GM19372 (cell line): ENCODE measurements around the gene ACAD9.
"Not testable (repeated sequence)": the region's sequence is repeated elsewhere in the genome, so short reads cannot be mapped to it uniquely, and the experiment has no call there.

Experiments used
- ATAC-seq: cut with Tn5 transposase; IDR thresholded peaks from one replicate; pipeline ENCODE4 v1.9.1; 2021; ENCODE audit warnings: mild to moderate bottlenecking, low read depth, moderate library complexity; ENCODE audit not compliant: unreplicated experiment

ACAD9 gene

GRCh38 chr3:128879125-128879969 is at the start of gene ACAD9:
TSS of gene ACAD9 (plus strand) at chr3:128879620. CDS start at chr3:128879692, 72 bp downstream.
- peak; percentile 97 for ATAC-seq

- not testable (repeated sequence) for ATAC-seq
Measured at GRCh38 chr3:128829925-128830625, 49.3 kb upstream of the ACAD9 start.

- ATAC-seq = not testable (repeated sequence)
Measured at GRCh38 chr3:128830762-128831161, 48.7 kb upstream of the ACAD9 start.

GRCh38 chr3:128832979-128833378 is 46.4 kb upstream of the ACAD9 start:
- ATAC-seq = not testable (repeated sequence)

- ATAC-seq = no peak
Measured at GRCh38 chr3:128835096-128835495, 44.3 kb upstream of the ACAD9 start.

GRCh38 chr3:128841926-128842920 is 37.2 kb upstream of the ACAD9 start:
- no peak for ATAC-seq

GRCh38 chr3:128844502-128844901 is 34.9 kb upstream of the ACAD9 start:
- ATAC-seq = no peak

DNA sequence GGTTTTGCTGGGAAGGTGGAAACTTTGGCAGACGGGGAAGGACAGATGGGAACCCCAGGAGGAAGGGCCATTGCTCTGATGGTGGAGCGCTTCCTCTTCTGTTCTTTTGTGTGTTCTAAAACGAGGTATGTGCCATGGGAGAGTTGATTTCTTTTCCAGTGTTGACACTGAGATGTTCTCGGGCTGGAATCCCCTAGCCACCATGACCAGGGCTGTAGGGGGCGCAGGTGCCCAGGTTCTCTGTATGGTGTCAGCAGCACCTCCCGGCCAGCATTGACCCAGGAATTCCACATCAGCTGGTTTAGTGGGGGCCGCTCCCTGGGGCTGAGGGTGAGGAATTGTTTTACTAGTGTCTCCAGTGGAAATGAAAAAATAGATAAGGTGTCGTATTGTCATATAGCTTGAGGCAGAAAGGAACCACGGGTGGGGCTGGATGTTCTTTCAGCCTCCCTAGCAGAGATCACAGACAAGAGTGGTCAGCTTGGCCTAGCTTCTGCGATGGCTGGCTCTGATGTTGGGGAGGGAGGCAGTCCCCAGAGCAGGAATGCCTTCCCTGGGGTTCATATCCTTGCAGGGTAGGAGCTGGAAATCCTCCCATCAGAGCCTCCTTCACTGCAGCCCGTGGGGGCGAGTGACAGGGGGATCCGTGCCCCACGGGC is 34.2 kb upstream of the ACAD9 start:
- no peak for ATAC-seq

- ATAC-seq = peak; percentile 73
Measured at GRCh38 chr3:128845778-128846485, 33.5 kb upstream of the ACAD9 start.

DNA sequence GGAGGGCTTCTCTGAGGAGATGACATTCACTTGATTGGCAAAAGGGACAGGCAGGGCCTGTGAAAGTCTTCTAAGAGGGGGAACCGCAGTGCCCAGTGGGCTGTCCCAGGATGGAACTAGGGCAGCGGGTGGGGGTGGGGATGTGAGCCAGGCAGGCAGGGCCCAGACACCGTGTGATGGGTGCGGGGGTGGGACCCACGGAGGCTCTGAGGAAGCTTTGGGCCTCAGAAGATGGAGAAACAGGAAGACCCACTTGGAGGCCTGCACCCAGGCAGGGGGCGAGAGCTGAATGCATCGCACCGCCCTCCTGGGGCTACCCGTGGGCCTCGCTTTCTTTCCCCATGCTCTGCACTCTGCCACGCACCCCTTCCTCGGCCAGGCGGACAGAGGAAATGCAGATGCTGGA is 32.9 kb upstream of the ACAD9 start:
- ATAC-seq = no peak

DNA sequence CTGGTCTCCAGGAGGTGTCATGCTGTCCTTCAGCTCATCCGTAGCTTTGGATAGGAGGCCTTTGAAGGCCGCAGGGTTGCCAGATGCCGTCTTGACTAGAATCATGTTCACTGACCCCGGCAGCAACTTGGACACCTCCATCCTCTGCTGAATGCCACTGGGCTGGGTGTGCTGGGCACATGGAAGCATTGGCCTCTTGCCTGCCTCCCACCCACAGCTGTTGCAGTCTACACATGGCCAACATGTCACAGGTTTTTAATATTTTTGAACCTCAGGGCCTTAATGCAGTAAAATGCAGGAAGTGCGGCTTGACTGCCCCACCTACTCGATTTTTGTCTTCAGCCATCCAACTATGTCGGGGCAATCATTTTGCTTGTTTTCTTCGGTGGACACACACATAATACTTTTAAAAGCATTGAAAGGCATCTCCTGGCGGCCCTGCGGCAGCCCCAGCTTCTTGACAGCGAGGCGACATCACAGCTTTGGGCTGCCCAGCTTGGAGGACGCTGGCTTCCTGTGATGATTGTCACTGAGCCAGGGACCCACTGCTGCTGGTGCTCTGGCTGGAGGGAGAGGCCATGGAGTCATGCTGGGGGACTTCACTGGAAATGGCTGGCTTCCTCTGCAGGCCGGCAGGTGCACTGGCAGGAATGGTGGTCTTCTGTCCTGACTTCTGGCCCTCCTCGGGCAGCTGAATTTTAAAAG is 31.6 kb upstream of the ACAD9 start:
- no peak for ATAC-seq

DNA sequence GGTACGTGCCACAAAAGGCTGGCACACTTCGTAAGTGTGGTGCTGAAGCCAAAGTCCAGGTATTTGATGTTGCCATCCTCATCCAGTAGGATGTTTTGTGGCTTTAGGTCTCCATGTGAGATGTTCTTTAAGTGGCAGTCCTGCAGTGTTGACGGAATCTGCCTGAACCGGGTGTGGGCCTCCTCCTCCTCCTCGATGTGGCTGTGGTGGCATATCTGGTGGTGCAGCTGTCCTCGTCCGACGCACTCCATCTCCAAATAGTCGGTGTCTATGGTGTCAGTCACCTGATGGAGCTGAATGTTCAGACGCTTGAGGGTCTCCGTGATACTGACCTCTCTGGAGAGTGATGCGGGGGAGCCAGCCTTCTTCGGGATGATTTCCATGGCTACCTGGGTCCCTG is 30.5 kb upstream of the ACAD9 start:
- no peak for ATAC-seq

DNA sequence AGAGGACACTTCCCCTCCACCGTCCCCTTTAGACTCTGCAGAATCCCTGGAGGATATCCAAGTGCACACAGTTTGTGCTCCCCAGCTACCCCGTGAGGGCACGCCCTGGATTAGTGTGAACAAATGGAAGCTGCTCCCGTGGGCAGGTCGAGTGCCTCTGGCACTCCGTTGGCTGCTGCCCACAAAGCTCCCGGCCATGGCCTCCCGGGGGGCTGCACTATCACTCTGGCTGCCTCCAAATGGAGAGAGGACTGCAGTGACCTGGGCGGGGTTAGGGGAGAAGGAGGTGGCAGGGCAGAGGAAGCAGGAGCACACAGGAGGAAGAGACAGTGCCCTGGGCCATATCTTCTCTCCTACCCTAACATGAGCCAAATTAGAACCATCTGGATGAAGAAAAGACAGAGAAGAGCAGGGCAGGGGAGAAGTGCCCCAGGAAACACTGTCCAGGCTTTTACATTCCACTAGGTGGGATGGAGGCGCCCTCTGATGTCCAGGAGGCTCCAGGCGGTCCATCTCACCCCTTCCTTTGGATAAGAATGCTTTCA is 29.4 kb upstream of the ACAD9 start:
- ATAC-seq = no peak

DNA sequence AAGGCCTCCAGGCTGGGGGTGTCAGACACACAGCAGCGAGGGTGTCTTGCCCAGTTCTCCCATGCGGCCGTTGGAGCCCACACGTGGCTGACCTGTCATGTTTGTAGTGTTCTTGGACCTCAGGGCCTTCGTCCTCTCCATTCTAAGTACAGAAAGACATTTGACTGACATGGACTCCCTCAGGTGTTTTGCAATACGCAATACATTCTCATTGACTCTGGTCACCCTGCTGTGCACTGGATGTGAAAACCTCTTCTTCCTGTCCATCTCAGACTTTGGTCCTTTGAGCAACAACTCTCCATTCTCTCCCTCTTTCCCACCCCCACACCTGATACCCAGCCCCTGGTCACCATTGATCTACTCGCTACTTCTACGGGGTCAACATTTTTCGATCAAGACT is 28.9 kb upstream of the ACAD9 start:
- ATAC-seq = no peak

GRCh38 chr3:128851601-128852000 is 27.8 kb upstream of the ACAD9 start:
- ATAC-seq = no peak

GRCh38 chr3:128853826-128854225 is 25.6 kb upstream of the ACAD9 start:
- no peak for ATAC-seq

GRCh38 chr3:128854475-128854874 is 24.9 kb upstream of the ACAD9 start:
- no peak for ATAC-seq

GRCh38 chr3:128855569-128855968 is 23.9 kb upstream of the ACAD9 start:
- ATAC-seq = no peak

DNA sequence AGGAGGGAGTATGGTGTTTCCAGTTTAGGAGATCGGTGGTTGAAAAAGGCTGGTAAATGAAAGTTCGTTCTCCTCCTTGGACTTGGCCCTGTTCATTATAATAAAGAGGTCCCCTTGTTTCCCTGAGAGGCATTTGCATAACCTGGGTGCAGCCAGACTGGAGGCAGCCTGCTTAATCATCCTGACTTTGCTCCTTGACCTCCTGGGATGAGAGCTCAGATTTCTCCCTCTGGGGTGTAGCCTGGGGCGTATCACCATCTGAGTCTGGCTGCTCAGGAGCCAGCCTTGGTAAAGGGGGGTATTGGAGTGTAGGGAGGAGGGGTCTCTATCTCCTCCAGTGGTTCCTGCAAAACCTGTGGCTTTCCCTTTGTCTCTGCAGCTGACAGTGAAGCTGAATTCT is 21.3 kb upstream of the ACAD9 start:
- no peak for ATAC-seq
